HCEC 1CT (cell line): ENCODE results near the gene MYH13.
"Not testable (repeated sequence)": the region's sequence is repeated elsewhere in the genome, so short reads cannot be mapped to it uniquely, and the experiment has no call there.

Experiments used
- DNase-seq: peaks from one replicate; pipeline ENCODE4 v3.0.0-alpha.2; 2017

MYH13 gene

DNA sequence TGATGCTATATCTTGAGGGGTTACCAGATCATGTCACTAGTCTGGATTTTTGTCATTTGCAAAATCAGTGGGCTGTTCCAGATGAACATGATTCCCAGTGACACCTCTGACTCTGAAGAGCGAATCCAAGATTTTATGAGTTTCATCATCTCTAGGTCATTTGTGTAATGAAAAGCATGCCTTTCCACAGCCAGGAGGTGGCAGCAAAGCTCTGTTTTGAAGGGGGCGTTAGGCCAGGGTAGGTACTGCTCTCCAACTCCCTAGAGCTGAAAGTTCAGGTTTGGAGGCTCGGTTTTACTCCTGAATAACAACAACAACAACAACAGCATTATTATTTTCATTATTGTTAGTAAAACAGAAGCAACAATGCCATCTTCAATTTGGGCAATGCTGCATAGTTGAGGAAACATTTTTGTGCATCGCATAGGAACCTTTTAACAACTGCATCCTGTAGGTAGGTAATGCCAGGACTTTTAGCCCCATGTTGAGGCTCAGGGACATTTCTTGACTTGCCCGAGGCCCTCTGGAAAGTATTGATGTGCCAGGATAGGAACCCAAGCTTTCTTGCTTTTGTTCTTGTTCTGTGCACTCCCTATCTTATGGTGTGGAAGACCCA, 77.0 kb downstream of the MYH13 start:
- no peak for DNase-seq

DNA sequence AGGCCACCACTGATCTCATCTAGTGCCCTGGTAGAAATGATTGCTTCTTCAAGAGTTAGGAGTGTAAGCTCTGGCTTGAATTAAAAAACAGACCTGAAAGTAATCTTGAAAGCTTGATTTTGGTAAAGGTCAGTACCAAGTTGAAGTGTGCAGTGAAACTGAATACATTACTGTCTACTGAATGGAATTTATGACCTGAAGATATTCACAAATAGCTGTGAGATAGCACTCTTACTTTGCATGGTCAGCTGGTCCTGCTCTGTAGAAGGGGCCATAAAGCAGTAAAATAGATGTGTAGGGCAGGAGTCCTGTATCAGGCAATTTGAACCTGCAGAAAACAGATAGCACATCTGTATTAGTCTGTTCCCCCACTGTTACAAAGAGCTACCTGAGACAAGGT, 78.6 kb downstream of the MYH13 start:
- DNase-seq: no peak

DNA sequence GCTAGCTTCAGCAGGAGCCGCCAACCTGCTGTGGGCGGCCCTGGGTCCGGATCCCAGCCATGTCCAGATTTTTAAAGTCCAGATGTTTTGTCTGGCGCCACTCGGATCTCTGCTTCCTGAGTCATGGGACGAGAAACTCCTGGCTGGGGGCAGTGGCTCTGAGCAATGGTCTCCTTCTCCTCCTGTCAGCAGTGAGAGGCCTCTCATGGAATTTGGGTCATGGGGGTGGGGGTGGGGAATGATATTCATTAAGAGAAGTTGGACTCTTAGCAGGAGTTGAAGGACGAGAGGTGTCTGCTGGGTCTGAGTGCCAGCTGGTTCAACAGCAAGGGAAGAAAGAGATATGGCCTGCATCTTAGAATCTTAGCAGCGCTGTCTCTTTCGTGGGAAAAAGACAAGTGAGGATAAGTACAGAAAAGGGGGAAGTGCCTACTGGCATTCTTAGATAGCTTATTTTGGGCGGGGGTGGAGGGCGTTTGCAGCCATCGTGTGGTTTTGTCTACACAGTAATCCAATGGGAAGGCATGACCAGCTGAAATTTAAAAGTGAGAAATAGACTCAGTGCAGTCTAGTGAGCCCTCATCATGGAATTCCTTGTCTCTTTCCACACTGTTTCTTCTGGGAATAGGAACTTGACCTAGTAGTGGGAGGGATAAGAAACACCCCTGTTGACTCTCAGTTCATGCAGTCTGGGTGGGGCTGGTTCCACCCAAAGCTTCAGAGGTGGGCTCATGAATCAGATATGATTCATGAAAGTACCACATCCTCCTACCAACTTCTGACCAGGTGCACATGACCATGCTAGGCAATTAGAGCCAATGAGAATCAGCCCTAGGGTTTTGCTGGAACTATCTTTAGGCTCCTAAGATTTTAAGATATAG, 80.5 kb downstream of the MYH13 start:
- DNase-seq: no peak

DNA sequence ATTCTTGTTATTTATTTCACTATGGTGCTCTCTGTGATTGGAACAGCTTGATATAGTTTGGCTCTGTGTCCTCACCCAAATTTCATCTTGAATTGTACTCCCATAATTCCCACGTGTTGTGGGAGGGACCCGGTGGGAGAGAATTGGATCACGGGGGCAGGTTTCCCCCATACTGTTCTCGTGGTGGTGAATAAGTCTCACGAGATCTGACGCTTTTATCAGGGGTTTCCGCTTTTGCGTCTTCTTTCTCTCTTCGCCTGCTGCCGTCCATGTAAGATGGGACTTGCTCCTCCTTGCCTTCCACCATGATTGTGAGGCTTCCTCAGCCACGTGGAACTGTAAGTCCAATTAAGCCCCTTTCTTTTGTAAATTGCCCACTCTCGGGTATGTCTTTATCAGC, 81.2 kb downstream of the MYH13 start:
- DNase-seq: not testable (repeated sequence)

DNA sequence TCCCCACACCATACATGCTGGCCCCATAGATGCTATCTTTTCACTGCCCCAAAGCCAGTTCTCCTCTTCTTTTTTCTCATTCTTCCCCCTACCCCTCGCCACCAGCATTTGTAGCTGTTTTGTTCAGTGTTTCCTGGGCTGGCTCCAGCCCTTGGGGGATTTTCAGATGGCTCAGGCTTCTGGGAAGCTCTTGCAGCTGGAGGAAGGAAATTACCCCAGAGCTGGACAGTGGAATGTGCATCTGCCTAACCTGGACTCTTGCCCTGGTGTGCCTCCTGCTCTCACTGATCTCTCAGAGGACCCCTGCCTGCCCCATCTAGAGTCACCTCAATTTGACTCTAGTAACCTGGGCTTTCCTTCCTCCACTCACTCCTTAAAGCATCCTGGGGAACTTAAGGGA, 82.8 kb downstream of the MYH13 start:
- DNase-seq: no peak

DNA sequence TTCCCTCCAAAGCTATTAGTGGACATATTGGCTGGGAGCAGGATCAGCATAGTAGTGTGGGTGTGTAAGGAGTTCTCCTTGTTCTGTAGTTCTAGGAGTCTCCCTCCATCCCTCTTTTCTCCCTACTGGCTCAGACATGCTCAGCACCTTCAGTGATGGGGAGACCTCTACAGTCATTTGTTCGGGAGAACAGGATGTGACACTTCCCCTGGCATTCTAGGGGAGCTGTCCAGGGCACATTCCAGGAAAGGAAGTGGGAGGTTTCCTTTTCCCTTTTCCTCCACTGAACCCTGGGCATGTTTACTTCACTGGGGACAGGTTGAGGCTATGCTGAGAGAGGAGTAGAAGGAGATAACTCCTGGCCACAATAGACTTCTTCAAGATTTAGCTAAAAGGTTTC, 86.5 kb downstream of the MYH13 start:
- no peak for DNase-seq

GRCh38 chr17:10285896-10286295, 86.9 kb downstream of the MYH13 start:
- no peak for DNase-seq

GRCh38 chr17:10280068-10280467, 92.7 kb downstream of the MYH13 start:
- no peak for DNase-seq

DNA sequence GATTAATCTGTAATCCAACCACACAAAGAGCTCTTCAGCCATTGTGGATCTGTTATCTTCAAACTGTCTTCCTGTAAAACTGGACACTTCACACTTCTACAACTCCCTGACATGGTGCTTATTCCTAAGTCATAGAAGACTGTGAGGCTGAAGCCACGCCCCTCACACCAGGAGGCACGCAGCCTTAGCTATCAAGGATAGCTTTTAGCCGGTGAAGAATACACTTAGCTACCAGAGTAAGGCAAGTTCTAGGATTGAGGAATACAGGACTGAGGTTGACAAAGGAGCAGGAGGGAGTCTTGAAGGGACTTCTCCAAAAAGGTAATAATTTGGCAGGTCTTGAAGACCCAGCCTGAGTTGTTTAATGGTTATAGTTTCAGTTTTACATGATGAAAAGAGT, 94.6 kb downstream of the MYH13 start:
- no peak for DNase-seq

DNA sequence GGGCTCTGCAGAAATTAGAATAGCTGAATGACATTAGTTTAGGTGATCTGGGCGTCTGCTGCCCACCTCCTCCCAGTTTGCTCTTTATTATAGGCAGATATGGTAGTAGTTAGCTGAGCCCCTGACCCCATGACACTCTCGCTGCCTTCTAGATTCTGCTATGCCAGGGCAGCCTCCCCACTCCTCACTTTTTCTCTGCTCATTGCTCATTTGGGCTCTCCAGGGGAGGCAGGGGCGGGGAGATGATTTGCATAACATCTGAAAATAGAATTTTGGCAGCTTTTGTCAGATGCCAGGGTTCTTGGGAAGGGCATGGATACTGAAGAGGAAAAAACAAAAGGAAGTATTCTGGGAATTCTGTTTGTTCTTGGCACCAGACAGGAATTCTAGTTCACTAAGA, 96.4 kb downstream of the MYH13 start:
- DNase-seq: no peak

- DNase-seq: no peak
Measured at GRCh38 chr17:10275418-10275817, 97.4 kb downstream of the MYH13 start.

DNA sequence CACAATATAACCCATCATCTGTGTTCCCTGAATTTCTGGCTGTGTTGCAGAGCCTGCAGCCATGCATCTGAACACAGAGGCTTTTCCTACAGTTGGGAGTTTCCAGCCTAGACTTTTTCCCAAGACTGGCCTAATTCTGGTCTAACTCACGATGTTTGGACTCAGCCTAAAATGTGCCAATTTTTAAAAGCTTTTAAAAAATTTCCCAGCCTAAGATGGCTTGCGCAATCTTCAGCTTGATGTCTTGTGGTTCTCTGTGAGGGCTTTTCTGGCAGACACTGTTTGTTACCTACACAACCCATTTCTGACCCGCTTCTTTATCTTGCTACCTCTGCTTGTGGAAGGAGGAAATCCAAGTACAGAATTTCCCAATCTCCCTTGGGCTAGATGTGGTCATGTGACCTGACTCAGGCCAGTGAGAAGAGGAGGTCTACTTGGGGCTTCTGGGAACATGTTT, 101.7 kb downstream of the MYH13 start:
- DNase-seq: no peak

DNA sequence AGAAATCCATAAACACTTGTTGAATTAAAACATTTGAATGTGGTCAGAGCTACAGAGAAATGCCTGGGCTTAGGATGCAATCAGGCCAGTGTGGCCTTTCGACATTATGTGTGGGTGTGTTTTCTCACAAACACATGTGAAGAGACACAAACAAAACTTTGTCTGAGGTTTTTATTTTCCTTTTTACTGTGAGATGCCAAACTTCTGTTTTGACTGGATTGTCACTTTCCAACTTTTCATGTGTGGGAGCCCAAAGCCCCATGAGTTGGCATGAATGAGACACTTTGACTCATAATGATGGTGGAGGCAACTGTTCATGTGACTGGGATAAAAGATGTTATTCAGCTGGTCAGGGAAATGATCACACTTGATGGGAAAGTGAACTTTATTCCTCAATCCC, 102.5 kb downstream of the MYH13 start:
- DNase-seq: no peak

GRCh38 chr17:10268005-10268404, 104.8 kb downstream of the MYH13 start:
- no peak for DNase-seq

GRCh38 chr17:10266296-10266876, 106.4 kb downstream of the MYH13 start:
- DNase-seq: no peak

DNA sequence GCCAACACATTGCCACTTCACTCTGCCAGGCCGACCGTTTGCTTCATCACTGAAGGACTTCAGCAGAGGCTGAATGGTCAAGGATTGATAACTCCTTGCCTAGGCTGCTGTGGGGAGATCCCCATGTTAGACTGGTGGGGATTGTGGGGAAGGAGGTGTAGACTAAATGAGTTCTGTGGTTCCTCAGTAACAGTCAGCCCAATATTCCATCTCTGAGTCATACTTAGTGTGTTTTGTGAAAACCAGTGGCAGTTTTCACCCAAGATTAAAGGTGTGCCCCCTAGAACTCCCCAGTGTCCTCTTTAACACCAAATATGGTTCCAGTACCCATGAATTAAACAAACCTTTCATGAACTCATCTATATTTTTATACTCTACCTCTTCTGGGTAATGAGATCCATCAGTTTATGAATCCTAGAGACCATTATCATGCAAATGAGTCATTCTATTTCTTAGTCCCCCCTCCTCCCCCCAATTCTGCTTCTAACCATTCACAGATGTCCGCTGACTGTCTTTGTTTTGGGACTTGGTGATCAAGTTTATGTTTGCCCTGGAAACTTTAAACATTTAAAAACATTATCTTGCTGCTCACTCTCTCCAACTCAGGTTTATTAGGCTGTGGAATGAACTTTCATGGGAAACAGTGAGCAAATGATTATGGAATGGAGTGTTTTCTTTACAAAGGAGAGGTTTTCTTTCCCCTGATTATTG, 107.6 kb downstream of the MYH13 start:
- DNase-seq: no peak

DNA sequence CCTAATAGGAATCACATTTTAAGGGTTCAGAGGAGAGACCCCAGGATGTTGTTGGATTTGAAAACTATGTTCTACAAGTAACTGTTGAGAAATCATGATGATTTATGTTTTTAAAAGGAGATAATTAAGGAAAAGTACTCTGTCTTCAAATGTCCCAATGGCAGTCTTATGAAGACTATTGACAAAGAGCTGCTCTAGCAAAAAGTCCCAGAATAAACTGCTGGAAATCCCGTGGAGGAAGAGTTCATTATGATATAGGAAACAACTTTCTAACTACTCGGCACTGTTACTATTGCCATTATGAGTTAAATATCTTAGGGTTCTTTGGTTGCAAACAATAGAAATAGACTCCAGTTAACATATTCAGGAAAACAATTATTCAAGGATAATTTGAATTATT, 108.8 kb downstream of the MYH13 start:
- no peak for DNase-seq

DNA sequence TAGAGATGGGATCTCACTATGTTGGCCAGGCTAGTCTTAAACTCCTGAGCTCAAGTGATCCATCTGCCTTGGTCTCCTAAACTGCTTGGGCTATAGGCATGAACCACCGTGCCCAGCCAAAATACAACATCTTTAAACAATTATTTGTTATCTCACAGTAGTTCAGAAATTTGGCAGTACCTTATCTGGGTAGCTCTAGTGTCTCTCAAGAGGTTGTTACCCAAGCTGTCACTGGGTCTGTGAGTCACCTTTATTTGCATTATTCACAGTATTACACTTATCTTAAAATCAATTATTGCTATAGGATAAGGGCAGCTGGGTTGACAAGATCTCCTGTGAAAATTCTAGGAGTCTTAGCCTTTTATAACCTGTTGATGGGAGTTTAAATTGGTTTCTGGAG, 110.4 kb downstream of the MYH13 start:
- DNase-seq: no peak

- no peak for DNase-seq
Measured at GRCh38 chr17:10261098-10261497, 111.7 kb downstream of the MYH13 start.

DNA sequence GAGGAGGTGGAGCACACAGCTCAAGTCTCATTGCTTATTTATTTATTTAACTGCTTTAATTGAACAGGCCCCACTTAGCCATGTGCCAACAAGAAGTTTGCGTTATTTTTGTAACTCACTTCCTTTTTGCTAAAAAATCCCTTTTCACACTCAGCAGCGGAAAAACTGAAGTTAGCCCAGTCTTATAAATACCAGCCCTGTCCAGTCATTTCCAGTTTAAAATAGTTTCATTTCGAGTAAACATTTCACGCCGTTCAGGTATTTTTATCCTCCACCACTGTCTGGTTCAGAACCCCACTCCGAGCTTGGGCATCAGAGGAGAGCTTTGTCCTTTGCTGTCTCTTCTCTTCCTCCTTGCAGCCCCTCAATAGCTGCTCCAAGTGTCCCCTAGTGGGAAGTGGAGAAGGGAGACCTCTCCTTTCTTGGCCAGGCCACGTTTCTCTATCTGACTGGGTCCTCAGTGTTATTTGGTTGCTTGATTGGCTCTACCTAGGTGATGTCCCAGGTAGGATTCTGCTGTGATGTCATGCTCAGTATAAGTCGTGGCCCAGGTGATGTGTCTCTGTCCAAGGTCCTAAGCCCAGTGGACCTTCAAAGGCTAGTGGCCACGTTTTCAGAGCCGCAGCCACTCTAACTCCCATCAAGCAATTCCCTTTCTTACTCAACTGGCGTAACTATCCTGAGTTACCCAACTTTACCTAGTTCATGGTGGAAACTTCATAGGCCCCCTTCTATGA, 121.4 kb downstream of the MYH13 start:
- DNase-seq: no peak
